ENCODE measurements around the gene TM7SF3.

The TM7SF3 gene

DNA sequence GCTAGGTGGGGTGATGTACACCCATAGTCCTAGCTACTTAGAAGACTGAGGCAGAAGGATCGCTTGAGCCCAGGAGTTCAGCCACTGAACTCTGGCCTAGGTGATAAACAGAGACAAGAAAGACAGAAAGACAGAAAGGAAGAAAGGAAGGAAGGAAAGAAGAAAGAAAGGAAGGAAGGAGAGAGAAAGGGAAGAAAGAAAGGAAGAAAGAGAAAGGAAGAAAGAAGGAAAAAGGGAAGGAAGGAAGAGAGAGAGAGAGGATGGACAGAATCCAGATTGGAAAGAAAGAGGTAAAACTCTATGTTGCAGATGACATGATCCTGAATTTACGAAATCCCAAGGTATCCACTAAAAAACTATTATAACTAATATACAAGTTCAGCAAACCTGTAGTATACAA, 84.6 kb downstream of the TM7SF3 start:
- TF ChIP-seq, protein P1, sequence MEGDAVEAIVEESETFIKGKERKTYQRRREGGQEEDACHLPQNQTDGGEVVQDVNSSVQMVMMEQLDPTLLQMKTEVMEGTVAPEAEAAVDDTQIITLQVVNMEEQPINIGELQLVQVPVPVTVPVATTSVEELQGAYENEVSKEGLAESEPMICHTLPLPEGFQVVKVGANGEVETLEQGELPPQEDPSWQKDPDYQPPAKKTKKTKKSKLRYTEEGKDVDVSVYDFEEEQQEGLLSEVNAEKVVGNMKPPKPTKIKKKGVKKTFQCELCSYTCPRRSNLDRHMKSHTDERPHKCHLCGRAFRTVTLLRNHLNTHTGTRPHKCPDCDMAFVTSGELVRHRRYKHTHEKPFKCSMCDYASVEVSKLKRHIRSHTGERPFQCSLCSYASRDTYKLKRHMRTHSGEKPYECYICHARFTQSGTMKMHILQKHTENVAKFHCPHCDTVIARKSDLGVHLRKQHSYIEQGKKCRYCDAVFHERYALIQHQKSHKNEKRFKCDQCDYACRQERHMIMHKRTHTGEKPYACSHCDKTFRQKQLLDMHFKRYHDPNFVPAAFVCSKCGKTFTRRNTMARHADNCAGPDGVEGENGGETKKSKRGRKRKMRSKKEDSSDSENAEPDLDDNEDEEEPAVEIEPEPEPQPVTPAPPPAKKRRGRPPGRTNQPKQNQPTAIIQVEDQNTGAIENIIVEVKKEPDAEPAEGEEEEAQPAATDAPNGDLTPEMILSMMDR (IDR thresholded peaks at IDR 0.05), result no peak

DNA sequence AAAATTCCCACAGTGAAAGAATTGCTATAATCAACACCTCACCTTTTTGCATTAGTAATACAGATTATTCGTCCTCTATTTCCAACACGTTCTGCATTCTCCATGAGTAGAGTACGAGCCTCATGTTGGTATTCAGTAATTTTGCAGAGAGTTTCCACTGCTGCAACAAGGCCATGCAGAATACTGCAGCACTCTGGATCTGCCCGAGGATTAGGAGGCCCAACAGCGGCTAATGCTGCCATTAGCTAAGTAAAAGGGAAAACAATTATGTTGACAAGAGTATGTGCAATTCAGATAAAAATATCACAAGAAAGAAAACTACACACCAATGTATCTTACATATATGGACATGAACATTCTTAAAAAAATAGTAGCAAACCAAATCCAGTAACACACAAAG, 85.5 kb downstream of the TM7SF3 start:
- TF ChIP-seq, protein P1 (IDR thresholded peaks at IDR 0.05), result no peak

Data from LNCAP (cell line).